Measurements from ENCODE around the gene CCSER1. TPM values are rescaled to one million over a fixed set of nuclear protein-coding genes. Genes with fewer than 3 reads are reported as not detected.

The CCSER1 gene
- total RNA-seq, 1 donor from 2014 or later, result not detected

DNA sequence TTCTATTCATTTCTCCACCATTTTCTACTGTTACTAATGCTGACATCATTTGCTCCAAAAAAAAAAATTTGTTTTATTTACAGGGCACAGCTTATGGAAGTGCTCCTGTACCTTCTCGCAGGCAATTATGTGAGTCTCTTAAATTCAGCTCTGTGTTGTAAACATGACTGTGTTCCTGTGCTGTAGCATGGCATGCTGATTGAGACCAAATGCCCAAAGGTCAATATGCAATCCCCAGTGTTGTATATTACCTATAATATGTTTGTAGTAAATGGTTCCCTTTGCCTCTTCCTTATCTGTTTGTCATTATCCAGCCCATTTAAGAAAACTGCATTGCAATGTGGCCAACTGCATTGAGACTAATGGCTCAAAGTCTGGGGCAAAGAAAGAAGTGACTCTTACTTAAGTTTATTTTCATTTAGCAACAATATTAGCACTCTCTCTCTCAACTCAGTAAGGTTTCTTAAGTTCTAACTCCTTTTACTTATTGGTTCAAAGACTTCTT, 1156.6 kb downstream of the CCSER1 start:
- Mint-ChIP-seq H3K27me3 (ENCODE audit: low read depth) (peaks cover 6% of the 10 kb centered on the region), H3K27ac (ENCODE audit: unreplicated experiment) (no peak overlapping the region), H3K36me3 (ENCODE audit: low read depth) (no peaks in the 10 kb centered on the region), H3K4me3 (ENCODE audit: unreplicated experiment) (no peak overlapping the region), H3K4me1 (ENCODE audit: low read depth) (no peaks in the 10 kb centered on the region), H3K9me3 (ENCODE audit: low read depth) (no peaks in the 10 kb centered on the region)
- TF ChIP-seq, protein P1, sequence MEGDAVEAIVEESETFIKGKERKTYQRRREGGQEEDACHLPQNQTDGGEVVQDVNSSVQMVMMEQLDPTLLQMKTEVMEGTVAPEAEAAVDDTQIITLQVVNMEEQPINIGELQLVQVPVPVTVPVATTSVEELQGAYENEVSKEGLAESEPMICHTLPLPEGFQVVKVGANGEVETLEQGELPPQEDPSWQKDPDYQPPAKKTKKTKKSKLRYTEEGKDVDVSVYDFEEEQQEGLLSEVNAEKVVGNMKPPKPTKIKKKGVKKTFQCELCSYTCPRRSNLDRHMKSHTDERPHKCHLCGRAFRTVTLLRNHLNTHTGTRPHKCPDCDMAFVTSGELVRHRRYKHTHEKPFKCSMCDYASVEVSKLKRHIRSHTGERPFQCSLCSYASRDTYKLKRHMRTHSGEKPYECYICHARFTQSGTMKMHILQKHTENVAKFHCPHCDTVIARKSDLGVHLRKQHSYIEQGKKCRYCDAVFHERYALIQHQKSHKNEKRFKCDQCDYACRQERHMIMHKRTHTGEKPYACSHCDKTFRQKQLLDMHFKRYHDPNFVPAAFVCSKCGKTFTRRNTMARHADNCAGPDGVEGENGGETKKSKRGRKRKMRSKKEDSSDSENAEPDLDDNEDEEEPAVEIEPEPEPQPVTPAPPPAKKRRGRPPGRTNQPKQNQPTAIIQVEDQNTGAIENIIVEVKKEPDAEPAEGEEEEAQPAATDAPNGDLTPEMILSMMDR (IDR thresholded peaks at IDR 0.05), result no peak
- no peak for DNase-seq (ENCODE audit: low spot score)

DNA sequence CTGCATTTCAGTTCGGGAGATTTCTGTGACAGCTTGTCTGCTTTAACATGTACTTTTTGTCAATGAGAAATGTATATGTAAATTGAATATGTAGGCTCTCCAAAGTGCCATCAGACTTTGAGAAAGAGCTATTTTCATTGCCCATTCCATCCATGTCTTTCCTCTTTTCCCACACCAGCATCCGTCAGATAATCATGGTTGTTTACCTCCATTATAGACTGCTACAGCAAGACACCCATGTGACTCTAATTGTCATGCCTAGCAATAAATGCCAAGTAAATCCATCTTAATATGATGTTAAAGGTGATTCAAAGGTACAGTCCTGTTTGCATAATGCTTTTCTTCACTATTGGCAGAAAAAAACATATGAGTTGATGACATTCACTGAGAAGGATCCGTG, 1157.3 kb downstream of the CCSER1 start:
- TF ChIP-seq, protein P1 (IDR thresholded peaks at IDR 0.05), result no peak
- Mint-ChIP-seq H3K9me3 (ENCODE audit: low read depth) (peaks cover 2% of the 10 kb centered on the region), H3K27ac (ENCODE audit: unreplicated experiment) (no peak overlapping the region), H3K36me3 (ENCODE audit: low read depth) (no peaks in the 10 kb centered on the region), H3K4me3 (ENCODE audit: unreplicated experiment) (no peak overlapping the region), H3K4me1 (ENCODE audit: low read depth) (no peaks in the 10 kb centered on the region), H3K27me3 (ENCODE audit: low read depth) (peaks cover 6% of the 10 kb centered on the region)
- no peak for DNase-seq (ENCODE audit: low spot score)

DNA sequence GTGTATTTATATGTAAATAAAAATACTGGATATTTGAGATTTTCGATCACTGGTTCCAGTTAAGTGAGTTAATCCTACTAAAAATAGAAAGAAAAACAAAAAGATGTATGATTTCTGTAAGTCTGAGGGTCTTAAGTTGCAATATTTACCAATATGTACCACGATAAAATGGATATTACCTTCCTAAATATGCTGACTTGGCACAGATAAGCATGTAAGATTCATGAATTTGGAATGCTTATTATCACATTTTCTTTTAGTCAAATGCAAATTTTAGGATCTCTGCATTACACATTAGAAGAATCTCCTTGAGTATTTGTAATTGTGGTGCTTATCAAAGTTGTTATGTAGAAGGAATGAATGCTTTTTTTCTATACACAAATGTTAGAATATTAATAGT, 1158.3 kb downstream of the CCSER1 start:
- TF ChIP-seq, protein P1 (IDR thresholded peaks at IDR 0.05), result no peak
- H3K4me3 Mint-ChIP-seq (ENCODE audit: unreplicated experiment), result no peak overlapping the region
- H3K27me3 Mint-ChIP-seq (ENCODE audit: low read depth), result peaks cover 6% of the 10 kb centered on the region
- H3K4me1 Mint-ChIP-seq (ENCODE audit: low read depth), result no peaks in the 10 kb centered on the region
- no peak for DNase-seq (ENCODE audit: low spot score)
- H3K27ac Mint-ChIP-seq (ENCODE audit: unreplicated experiment), result no peak overlapping the region
- peaks cover 2% of the 10 kb centered on the region for H3K9me3 Mint-ChIP-seq (ENCODE audit: low read depth)
- H3K36me3 Mint-ChIP-seq (ENCODE audit: low read depth), result no peaks in the 10 kb centered on the region

DNA sequence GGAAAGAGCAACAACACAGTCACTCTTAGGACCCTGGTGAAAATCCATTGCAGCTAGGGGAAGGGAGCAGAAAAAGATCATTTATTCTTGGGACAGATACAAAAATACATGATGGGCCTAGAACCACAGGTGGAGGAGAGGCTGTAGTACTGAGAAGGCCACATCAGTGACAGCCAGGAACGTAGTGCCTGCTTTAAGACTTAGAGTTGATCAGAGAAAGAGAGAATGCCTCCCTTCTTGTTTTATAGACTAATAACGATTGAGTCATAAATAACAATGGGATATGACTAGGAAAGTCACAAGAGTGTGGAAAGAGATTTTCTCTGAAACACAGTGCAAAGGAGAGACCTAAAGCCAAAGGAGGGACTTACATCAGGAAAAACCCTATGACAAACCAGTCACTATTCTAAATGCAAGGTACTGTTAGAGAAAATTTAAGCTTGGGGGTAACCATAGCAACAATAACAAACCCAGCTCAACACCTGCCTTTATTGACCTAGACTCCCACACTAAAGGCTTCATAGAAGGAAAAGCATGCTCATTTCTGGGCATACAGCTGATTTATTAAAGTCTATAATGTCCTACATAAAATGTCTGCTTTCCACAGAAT, 1161.6 kb downstream of the CCSER1 start:
- no peak for DNase-seq (ENCODE audit: low spot score)
- Mint-ChIP-seq H3K4me1 (ENCODE audit: low read depth) (no peaks in the 10 kb centered on the region), H3K36me3 (ENCODE audit: low read depth) (no peaks in the 10 kb centered on the region), H3K9me3 (ENCODE audit: low read depth) (peaks cover 4% of the 10 kb centered on the region), H3K4me3 (ENCODE audit: unreplicated experiment) (no peak overlapping the region), H3K27ac (ENCODE audit: unreplicated experiment) (no peak overlapping the region), H3K27me3 (ENCODE audit: low read depth) (peaks cover 6% of the 10 kb centered on the region)
- TF ChIP-seq, protein P1 (IDR thresholded peaks at IDR 0.05), result no peak

DNA sequence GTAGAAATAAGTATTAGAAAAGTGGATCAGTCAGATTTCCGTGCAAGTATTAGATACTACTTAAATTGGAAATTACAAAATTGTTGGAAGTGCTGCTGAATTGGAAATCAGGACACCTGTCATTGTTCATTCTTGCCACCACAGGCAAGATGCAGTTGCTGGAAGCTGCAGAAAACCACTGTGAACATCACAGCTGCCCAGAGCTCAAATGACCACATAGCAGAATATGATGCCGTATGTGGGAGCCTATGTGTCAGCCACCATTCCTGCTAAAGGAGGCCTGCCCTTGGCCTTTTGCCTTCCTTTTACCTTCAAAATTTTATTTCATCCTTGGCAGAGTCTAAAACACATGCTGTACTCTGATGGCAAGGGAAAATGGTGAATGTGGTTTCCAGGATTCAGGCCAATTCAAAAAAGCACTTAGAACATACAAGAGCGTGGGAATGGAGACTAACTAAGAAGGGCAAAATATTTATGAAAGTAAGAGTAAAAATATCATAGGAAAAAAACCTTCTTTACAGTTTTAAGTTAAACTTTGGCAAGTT, 1171.0 kb downstream of the CCSER1 start:
- Mint-ChIP-seq H3K4me1 (ENCODE audit: low read depth) (no peaks in the 10 kb centered on the region), H3K27me3 (ENCODE audit: low read depth) (no peaks in the 10 kb centered on the region), H3K36me3 (ENCODE audit: low read depth) (no peaks in the 10 kb centered on the region), H3K27ac (ENCODE audit: unreplicated experiment) (no peak overlapping the region), H3K9me3 (ENCODE audit: low read depth) (peaks cover 8% of the 10 kb centered on the region), H3K4me3 (ENCODE audit: unreplicated experiment) (no peak overlapping the region)
- no peak for DNase-seq (ENCODE audit: low spot score)
- TF ChIP-seq, protein P1 (IDR thresholded peaks at IDR 0.05), result no peak
